Cardiac septum (tissue), 1 donor: Measurements from ENCODE around the gene ACTR2. TPM values are rescaled to one million over a fixed set of nuclear protein-coding genes. Genes with fewer than 3 reads are reported as not detected.
"Not testable (repeated sequence)": the region's sequence is repeated elsewhere in the genome, so short reads cannot be mapped to it uniquely, and the experiment has no call there.

Experiments
- DNase-seq: peaks from one replicate; pipeline ENCODE4 v3.0.0-alpha.2; 2020; ENCODE audit warnings: low spot score
- intact Hi-C: fragments of 100-400 bp; cut with DNase I; formaldehyde crosslinking; loops from one replicate; pipeline ENCODE4 v1.14.0; 2022
- total RNA-seq: library from RNA; stranded (reverse); fragmentation: NEBNext Ultra II Directional; extraction: Animal tissue kit (Norgen Biotek cat#: 25700); gene quantifications from one replicate; pipeline ENCODE4 v1.2.1, GENCODE V29; 2021
- donor health status: DM: no; HTN: no; CAD: no.

Gene ACTR2
- total RNA-seq, 1 donor from 2014 or later, result 110 TPM

DNA sequence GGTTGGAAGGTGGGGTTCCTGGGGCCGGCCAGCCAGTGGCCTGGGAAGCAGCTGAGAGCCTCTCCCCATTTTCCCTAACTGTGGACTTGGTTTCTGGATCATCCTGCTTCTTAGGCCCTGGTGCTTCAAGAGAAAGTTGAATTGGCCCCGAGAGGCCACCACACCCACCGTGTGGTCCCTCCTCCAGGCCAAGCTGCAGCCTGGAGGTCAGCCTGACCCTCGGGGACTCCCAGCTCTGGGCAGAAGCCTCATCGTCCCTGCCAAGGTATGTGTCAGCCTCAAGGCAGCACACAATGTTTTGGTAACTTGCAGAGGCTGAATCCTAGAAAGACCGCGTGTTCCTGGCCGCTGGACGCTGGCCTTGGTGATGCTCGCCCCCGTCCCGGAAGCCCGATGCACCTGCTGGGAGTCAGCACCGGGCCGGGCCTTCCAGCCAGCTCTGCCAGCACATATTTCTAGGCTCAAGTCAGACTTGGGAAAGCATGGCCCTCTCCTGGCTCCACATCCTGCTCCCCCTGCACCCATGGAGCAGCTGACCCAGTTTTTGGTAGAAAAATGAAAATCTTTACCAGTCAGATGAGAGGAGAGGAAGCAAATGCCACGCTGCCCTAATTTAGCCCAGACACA, 72.6 kb downstream of the ACTR2 start:
- intact Hi-C loops, result no loop called here
- DNase-seq, result peak; percentile 84

DNA sequence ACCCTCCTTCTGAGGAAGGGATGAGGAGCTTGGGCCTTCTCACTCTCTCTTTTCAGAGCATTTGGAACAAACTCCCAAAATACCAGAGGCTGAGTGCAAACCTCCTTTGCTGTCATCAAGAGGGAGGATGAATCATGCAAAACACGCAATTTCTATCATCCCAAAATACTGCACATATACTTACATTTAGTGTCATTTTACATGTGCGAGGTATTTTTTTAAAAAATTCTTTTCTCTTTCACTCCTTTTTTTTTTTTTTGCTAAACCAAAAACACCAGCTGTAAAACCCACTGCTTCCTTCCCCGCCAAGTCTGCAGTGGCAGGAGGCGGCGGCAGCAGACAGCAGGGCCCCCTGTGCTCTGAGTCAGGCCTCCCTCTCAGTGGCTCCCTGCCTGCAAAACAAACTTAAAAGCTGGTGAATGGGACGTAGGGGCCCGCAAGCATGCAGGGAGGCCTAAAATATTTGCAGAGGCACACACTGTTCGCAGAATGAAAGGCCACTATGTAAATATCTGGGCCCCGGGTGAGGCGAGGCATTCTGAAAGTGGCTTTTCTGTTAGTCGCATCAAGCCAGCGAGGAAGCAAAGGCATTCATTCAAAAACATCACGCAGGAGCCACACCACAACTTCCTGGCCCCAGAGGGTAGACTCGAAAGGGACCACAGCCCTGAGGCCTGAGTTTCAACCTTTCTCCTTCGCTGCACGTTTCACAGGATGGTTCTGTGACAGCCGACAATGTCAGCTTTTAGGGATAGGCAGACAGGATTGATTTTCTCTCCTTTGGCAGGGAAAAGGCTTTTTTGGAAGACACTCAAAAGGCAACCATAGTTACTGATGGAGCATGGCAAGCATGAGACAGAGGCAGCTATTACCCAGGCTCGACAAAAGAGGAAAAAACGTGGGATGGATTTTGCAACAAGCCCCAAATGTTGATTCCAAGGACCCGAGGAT, 73.4 kb downstream of the ACTR2 start:
- no peak for DNase-seq
- intact Hi-C loops, result no loop called here

DNA sequence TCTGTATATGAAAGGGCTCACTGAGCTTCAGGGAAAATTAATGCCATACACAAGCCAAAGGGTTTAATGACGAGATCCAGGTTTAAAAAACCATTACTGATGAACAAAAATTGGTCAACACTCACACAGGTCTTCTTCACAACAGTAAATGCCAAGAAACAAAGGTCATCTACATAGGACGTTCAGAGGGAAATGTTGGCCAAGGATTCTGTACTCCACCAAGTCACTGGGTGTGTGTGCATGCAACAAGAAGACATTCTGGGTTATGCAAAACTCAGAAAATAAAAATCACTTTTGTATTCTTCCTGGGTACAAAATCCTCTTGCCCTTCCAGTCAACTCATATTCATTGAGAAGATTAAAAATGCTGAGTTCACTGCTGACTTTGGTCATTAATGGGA, 78.3 kb downstream of the ACTR2 start:
- DNase-seq, result no peak
- intact Hi-C loops, result no loop called here

DNA sequence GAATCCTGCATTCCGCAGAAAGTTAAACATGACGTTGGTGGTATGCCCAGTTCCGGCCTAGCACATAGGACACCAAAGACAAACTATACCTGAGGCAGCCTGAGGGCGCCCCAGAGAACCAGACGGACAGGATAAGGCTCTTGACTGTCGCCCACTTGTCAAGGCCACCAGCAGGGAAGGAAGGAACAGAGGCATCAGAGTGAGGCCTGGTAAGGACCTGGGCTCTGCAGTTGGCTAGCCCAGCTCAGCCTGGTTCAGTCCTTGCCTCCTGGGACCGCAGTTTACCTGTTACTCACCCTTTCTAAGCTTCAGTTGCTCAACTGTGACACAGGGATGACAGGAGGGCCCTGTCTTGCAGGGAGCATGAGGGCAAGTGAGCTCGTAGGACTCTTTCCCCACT, 82.1 kb downstream of the ACTR2 start:
- no peak for DNase-seq
- intact Hi-C loops, result loop anchor here (5.0 kb wide), 4 partner anchors 32 to 123 kb away; partner anchors contain the start of gene SPRED2

DNA sequence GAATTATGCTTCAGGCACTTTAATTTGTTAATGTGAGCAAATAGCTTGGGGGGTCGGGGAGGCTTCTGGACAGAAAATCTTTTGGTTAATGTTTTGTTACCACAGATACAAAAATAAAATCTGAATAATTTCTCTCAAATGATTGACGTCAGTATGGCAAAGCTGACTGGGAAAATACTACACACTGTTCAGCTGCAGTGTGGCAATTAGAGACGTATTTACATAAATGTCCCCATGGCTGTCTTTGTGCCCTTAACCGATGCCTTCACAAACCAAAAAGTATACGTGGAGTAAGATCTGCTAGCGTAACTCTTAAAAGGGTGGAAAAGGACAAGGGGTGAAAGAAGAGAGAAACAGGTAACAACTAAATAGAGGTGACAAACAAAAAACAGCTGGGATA, 83.4 kb downstream of the ACTR2 start:
- intact Hi-C loops, result loop anchor here (5.0 kb wide), 4 partner anchors 34 to 121 kb away; partner anchors contain the start of gene SPRED2
- DNase-seq, result no peak

DNA sequence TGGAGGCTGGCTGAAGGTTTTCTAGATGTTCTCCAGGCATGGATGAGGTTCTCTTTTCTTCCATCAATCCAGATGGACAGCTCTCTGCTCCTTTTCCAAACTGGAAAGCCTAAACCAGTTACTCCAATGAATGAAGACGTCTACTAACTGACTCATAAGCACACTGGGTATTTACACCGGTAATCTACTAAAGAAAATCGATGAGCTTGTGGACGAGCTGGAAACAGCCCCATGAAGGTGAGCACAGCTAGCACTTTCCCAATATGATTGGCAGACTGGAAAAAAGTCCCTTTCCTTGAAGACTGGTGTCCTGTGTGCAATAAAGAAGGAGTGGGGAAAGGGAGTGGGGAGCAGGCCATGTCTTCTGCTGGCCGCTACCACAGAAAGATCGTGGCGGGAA, 84.0 kb downstream of the ACTR2 start:
- intact Hi-C loops, result loop anchor here (5.0 kb wide), 4 partner anchors 34 to 121 kb away; partner anchors contain the start of gene SPRED2
- DNase-seq, result no peak

DNA sequence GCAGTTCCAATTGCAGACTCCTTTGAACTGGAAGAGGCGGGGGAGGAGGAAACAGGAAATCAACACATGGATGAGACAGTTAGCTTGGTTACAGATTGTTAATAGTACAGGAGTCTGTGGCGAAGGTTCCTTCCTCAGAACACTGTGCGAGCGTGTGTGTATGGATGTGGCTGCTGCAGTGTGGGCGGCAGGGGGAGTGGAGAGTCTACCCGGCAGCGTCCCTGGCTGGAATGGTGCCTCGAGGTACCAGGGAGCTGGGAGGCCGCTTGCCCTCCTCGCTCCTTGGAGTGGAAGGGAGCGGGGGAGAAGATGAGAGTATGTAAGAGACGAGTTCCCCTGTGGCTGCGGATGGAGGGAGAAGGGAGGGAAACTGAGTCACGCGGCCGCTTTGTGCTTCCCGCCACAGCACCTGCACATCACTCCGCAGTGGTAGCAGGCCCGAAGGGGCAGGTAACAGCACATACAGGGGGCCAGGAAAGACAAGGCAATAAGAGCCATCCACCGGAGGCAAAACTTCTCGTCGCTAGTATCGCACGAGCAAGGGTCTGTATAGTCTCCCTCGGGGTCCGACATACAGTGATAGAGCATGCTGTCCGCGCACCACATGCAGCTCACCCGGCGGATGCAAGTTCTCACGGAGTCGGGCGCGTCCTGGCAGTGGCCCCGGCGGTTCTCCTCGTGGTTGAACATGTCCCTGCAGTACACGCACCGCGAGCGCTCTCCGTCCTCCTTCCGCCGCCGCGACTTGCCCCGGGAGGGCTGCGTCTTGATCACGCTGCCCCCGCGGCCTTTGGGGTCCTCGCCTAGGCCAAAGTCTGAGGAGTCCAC, 85.7 kb downstream of the ACTR2 start:
- DNase-seq, result no peak
- intact Hi-C loops, result loop anchor here (5.0 kb wide), 4 partner anchors 34 to 119 kb away; partner anchors contain the start of gene SPRED2

DNA sequence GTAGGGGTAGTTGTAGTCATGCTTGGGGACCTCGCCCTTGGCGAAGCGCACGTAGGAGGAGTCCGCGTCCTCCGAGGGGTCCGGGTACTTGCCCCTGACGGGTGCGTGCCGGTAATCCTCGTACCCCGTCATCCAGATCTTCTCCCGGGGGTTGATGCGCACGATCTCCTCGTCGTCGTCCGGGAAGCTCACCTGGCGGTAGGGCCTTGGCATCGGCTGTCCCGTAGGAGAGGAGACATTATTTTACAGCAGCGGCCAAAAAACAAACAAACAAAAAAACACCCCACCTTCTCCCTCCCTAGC, 86.3 kb downstream of the ACTR2 start:
- no peak for DNase-seq
- intact Hi-C loops, result loop anchor here (5.0 kb wide), 4 partner anchors 33 to 118 kb away; partner anchors contain the start of gene SPRED2

DNA sequence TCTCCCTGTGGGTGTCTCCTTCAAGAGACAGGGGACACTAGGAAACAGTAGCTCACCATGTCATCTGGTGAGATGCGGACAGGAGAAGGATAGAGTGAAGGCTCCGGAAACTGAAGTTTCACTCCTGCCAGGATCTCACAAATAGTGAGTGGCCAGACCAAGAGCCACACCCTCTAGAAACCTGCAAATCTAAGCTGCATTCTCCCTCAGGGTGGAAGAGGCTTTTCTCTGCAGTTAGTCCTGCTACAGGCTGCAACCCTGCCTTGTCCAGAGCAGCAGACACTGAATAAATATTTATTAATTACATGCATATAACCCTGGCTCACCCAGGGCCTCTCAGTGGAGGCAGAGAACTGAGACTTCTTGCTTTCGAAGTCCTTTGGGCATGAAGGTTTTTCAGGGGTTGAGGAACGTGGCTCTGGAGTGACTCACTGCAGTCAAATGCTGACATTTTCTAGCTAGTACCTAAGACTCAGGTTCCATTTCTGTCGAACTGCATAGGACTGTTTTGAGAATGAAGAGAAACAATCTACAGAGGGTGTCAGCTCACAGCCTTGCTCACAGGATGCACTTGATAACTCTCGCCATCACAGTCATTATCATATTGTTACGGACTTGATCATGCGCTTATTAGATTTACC, 87.3 kb downstream of the ACTR2 start:
- DNase-seq, result no peak
- intact Hi-C loops, result loop anchor here (5.0 kb wide), 4 partner anchors 32 to 117 kb away; partner anchors contain the start of gene SPRED2

DNA sequence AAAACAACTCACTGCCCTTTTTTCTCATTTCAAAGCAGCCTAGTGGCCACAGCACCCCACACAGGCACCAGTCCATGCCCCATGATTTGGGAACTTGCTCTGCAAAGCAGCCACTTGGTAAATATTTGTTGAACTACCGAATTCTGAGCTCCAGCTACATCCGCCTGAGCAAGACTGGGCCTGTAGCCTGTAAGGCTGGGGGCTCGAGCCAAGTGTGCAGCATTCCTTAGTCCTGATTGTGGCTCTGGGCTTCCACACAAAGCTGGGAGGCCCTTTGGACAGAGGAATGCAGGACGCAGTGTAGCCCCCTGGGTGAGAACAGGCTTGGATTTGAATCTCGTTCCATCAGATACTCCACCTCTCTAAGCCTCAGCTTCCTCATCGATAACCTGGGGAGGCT, 88.4 kb downstream of the ACTR2 start:
- intact Hi-C loops, result no loop called here
- DNase-seq, result no peak

DNA sequence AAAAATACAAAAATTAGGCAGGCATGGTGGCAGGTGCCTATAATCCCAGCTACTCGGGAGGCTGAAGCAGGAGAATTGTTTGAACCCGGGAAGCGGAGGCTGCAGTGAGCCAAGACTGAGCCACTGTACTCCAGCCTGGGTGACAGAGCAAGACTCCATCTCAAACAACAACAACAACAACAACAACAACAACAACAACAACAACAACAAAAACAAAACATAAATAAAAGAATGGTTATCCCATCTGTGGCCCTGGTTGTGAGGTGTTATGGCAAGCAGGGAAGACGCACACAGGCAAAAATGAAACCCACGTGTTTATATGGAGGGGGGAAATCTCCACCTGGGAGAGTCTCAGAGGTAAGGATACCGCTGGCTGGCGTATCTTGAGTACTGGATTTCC, 89.7 kb downstream of the ACTR2 start:
- not testable (repeated sequence) for DNase-seq

DNA sequence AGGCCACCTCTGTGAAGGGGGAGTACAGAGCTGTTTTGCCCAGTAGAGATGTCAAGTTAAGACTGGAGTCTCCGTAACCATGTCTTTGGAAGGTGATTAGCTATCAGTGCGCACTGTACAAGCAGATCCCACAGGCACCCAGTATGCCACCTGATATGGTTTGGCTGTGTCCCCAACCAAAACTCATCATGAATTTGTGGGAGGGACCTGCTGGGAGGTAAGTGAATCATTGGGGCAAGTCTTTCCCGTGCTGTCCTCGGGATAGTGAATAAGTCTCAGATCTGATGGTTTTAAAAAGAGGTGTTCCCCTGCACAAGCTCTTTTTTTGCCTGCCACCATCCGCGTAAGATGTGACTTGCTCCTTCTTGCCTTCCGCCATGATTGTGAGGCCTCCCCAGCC, 90.2 kb downstream of the ACTR2 start:
- no peak for DNase-seq
- intact Hi-C loops, result no loop called here

More for the DNA sequence above, 89.7 kb downstream of the ACTR2 start:
- intact Hi-C loops, result not testable (repeated sequence)

DNA sequence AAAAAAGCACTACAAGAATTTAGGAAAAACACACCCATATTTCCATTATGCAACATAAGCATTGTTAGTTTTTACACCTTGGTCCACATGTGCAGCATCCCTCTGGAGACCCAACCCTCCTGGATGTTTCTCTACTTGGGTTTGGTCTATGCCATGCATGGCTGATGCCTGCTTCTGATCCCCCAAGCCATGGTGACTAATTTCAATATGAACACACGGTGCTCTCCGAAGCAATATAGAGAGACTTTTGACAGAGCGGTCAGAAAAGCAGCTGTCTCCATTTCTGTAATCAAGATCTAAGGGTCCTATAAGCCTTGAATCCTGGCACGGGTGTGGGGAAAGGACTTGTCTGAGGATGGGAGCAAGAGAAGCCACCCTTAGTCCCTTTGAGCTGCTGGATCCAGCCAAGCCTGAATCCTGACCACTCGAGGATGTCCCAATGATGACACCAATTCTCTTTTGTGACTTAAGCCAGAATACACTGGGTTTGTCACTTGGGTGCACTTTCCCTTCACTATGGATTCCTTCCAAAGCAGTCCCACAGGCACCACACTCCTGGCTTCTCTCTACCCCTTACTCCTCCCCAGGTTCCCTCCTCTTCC, 91.5 kb downstream of the ACTR2 start:
- no peak for DNase-seq
- intact Hi-C loops, result no loop called here

DNA sequence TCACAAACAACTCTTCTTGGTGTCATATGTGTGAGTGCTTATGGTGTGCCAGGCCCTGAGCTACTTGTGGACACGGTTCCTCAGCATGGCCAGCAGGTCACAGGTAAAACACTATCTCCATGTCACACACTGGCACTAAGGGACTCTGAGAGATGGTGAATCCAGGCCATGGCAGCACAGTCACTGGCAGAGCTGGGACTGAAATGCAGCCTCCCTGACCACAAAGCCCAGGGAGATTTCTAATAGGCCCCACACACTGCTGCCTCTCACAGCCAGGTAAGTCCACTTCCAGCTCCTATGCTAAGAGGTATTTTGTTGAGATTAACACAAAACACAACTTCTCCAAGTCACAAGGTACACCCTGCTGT, 92.0 kb downstream of the ACTR2 start:
- intact Hi-C loops, result no loop called here
- no peak for DNase-seq

DNA sequence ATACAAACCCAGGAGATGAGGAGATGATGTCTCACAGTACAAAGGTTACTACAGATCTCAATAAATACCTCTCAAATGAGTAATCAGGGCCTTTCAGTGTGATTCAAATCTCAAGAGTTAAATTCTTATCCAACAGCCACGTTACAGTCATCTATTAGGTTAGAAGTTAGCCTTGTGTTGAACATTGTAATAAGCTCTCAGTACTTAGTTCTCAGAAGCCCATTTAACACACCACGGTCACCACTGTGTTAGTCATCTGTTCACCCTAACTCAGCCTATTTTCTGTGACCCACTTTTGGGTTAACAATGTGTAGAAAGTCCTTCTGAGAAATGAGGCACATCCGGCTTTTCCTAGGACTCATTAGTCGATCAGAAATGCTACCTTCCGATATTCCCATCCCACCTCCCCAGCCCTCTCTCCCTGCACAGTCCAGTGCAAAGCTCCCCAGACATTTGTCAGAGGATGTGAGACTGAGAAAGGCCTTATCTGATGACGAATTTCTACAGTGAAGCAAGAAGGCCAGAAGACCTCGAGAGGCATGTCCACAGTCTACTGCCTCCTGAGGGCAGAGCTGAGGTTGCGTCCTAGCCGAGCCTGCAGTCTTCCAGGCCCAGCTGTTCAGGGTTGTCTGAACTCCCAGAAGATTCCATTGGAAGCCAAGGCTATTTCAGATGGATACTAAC, 92.6 kb downstream of the ACTR2 start:
- intact Hi-C loops, result no loop called here
- no peak for DNase-seq
